Esophagus muscularis mucosa (tissue), 4 donors: ENCODE measurements around the gene GRK3. TPM values are rescaled to one million over a fixed set of nuclear protein-coding genes. Genes with fewer than 3 reads are reported as not detected.
"Not testable (repeated sequence)": the region's sequence is repeated elsewhere in the genome, so short reads cannot be mapped to it uniquely, and the experiment has no call there.

Experiments
- DNase-seq: peaks from one replicate; pipeline ENCODE4 v3.0.0-alpha.2; 2017; ENCODE audit errors: extremely low spot score
- H3K27ac ChIP-seq, 4 donors: fragments of 200-600 bp; sonication (generic); replicated peaks in 1 of 4; 1 replicate in 3 of 4; 2 replicates in 1 of 4; pipeline ENCODE4 v1.5.1; 2016 to 2019; ENCODE audit warnings: mild to moderate bottlenecking in 1 of 4
- H3K27me3 ChIP-seq, 4 donors: fragments of 200-600 bp; sonication (generic); one replicate each; pipeline versions ENCODE4 v1.5.1 to v1.6.0; 2016 to 2019
- H3K36me3 ChIP-seq, 4 donors: fragments of 200-600 bp; sonication (generic); one replicate each; pipeline ENCODE4 v1.5.1; 2016 to 2019
- H3K4me1 ChIP-seq, 4 donors: fragments of 200-600 bp; sonication (generic); one replicate each; pipeline ENCODE4 v1.5.1; 2016 to 2019
- H3K4me3 ChIP-seq, 4 donors: fragments of 200-600 bp; sonication (generic); 1 replicate in 2 of 4; 2 replicates in 2 of 4; pipeline ENCODE4 v1.5.1; 2016 to 2019; ENCODE audit warnings: mild to moderate bottlenecking in 4 of 4, moderate library complexity in 1 of 4
- H3K9me3 ChIP-seq, 4 donors: fragments of 200-600 bp; sonication (generic); 1 replicate in 3 of 4; 2 replicates in 1 of 4; pipeline ENCODE4 v1.5.1; 2016 to 2019
- CTCF ChIP-seq, 3 experiments: fragments of 200-600 bp in 2 of 3; fragments of 450-650 bp in 1 of 3; sonication (generic) in 2 of 3; IDR thresholded peaks; one replicate each; pipeline ENCODE4 v1.5.1; 2017 to 2019; ENCODE audit warnings: antibody characterized with exemption in 3 of 3, mild to moderate bottlenecking in 2 of 3, moderate library complexity in 1 of 3
- EP300 ChIP-seq: sonication (generic); formaldehyde crosslinking; IDR thresholded peaks from one replicate; pipeline ENCODE4 v1.6.1; 2017; ENCODE audit warnings: antibody characterized with exemption
- POLR2A ChIP-seq: fragments of 450-650 bp; IDR thresholded peaks from one replicate; pipeline ENCODE4 v1.6.1; 2017; ENCODE audit warnings: antibody characterized with exemption, moderate library complexity, mild to moderate bottlenecking, low read depth
- POLR2AphosphoS5 ChIP-seq, 2 donors: sonication (generic); formaldehyde crosslinking; IDR thresholded peaks; one replicate each; pipeline ENCODE4 v1.6.1; 2017; ENCODE audit warnings: antibody characterized with exemption in 2 of 2
- WGBS: methylation state at CpG from one replicate; pipeline ENCODE4 v1.1.5; 2018; 5-methylcytosine and 5-hydroxymethylcytosine counted together
- intact Hi-C: fragments of 100-400 bp; cut with DNase I; formaldehyde crosslinking; loops from one replicate; pipeline ENCODE4 v1.15.1; 2023
- total RNA-seq, 4 donors: library from RNA; depleted of rRNA; stranded (reverse); fragments of >200 nt; gene quantifications; one replicate each; pipeline versions ENCODE4 v1.1.0 to v1.2.1, GENCODE V29; 2016

GRK3 gene
- total RNA-seq, 4 donors from 2014 or later = 2.5 to 5.8 (median 4.6) TPM

- H3K4me1 ChIP-seq = no peaks in the 10 kb centered on the region
- no peak overlapping the region for H3K27ac ChIP-seq
- TF ChIP-seq EP300 (no peak), POLR2A (no peak), POLR2AphosphoS5 (IDR thresholded peaks at IDR 0.05) (no peak), CTCF (IDR thresholded peaks at IDR 0.05) (no peak)
- 100% methylated on average over 1 of the region's 1 CpG for WGBS
- no peak overlapping the region for H3K4me3 ChIP-seq
- H3K36me3 ChIP-seq = no peaks in the 10 kb centered on the region
- DNase-seq = no peak
- intact Hi-C loops = no loop called here
- no peaks in the 10 kb centered on the region for H3K9me3 ChIP-seq
- no peaks in the 10 kb centered on the region for H3K27me3 ChIP-seq
Observed at GRCh38 chr22:25598609-25599008, 34.1 kb downstream of the GRK3 start.

GRCh38 chr22:25602445-25602844, 38.0 kb downstream of the GRK3 start:
- no peaks in the 10 kb centered on the region for H3K36me3 ChIP-seq
- no peak overlapping the region for H3K4me3 ChIP-seq
- 86% methylated on average over 2 of the region's 2 CpGs for WGBS
- intact Hi-C loops = no loop called here
- TF ChIP-seq POLR2AphosphoS5 (IDR thresholded peaks at IDR 0.05) (no peak), CTCF (IDR thresholded peaks at IDR 0.05) (no peak), EP300 (no peak), POLR2A (no peak)
- DNase-seq = no peak
- no peaks in the 10 kb centered on the region for H3K9me3 ChIP-seq
- H3K27me3 ChIP-seq = no peaks in the 10 kb centered on the region
- no peaks in the 10 kb centered on the region for H3K4me1 ChIP-seq
- no peak overlapping the region for H3K27ac ChIP-seq

GRCh38 chr22:25602916-25603315, 38.4 kb downstream of the GRK3 start:
- Histone ChIP-seq H3K36me3 (no peaks in the 10 kb centered on the region), H3K4me3 (no peak overlapping the region), H3K27me3 (no peaks in the 10 kb centered on the region), H3K4me1 (no peaks in the 10 kb centered on the region), H3K27ac (no peak overlapping the region), H3K9me3 (no peaks in the 10 kb centered on the region)
- 94% methylated on average over 6 of the region's 6 CpGs for WGBS
- intact Hi-C loops = no loop called here
- TF ChIP-seq POLR2AphosphoS5 (IDR thresholded peaks at IDR 0.05) = no peak
- TF ChIP-seq POLR2A = no peak
- no peak for TF ChIP-seq EP300
- TF ChIP-seq CTCF (IDR thresholded peaks at IDR 0.05) = no peak
- DNase-seq = no peak

GRCh38 chr22:25605146-25605545, 40.7 kb downstream of the GRK3 start:
- H3K27me3 ChIP-seq, H3K27ac ChIP-seq, H3K9me3 ChIP-seq, DNase-seq, intact Hi-C loops, H3K36me3 ChIP-seq, H3K4me1 ChIP-seq, H3K4me3 ChIP-seq: not testable (repeated sequence)
- WGBS = 96% methylated on average over 3 of the region's 3 CpGs

GRCh38 chr22:25605565-25605964, 41.1 kb downstream of the GRK3 start:
- intact Hi-C loops, H3K4me3 ChIP-seq, H3K27ac ChIP-seq, DNase-seq, H3K36me3 ChIP-seq, H3K4me1 ChIP-seq, H3K9me3 ChIP-seq, H3K27me3 ChIP-seq: not testable (repeated sequence)
- 92% methylated on average over 5 of the region's 5 CpGs for WGBS

DNA sequence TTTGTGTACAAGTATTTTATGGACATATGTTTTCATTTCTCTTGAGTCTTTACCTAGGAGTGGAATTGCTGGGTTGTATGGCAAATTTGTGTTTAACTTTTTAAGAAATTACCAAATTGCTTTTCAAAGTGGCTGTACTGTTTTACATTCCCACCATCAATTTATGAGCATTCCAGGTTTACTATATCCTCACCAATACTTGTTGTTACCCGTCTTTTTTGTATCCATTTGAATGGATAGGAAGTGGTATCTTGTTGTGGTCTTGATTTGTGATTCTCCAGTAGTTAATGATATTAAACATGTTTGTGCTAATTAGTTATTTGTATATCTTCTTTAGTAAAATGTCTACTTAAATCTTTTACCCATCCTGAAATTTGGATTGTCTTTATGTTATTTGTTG, 46.8 kb downstream of the GRK3 start:
- H3K4me3 ChIP-seq, intact Hi-C loops, H3K36me3 ChIP-seq, DNase-seq, H3K27me3 ChIP-seq, H3K9me3 ChIP-seq, H3K27ac ChIP-seq, H3K4me1 ChIP-seq: not testable (repeated sequence)
- WGBS = 100% methylated on average over 1 of the region's 1 CpG

DNA sequence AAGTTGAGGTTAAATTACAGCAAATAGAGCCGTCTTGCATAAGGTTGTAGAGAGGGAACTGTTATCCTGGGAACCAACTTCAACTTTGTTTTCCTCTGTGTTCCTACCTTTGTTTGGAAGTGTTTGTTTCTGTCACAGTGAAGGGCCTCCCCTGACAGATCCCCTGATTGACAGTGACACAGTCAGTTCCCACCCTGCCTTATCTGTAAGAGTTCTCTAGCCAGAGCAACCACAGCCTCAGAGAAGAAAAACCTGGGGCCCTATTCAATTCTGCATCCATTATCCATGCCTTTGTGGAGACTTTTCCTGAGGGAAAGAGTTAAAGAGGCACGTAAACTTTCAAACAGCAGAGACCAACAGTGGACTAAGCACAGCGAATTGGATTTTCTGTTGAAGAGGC, 48.7 kb downstream of the GRK3 start:
- 86% methylated on average over 1 of the region's 3 CpGs for WGBS
- H3K4me1 ChIP-seq, H3K9me3 ChIP-seq, H3K4me3 ChIP-seq, intact Hi-C loops, H3K27ac ChIP-seq, DNase-seq, H3K27me3 ChIP-seq, H3K36me3 ChIP-seq: not testable (repeated sequence)

GRCh38 chr22:25613558-25613957, 49.1 kb downstream of the GRK3 start:
- H3K27ac ChIP-seq, intact Hi-C loops, H3K9me3 ChIP-seq, H3K4me3 ChIP-seq, H3K4me1 ChIP-seq, DNase-seq, H3K36me3 ChIP-seq, H3K27me3 ChIP-seq: not testable (repeated sequence)
- 94% methylated on average over 3 of the region's 4 CpGs for WGBS

- H3K27me3 ChIP-seq, H3K36me3 ChIP-seq, H3K4me3 ChIP-seq, intact Hi-C loops, H3K27ac ChIP-seq, H3K9me3 ChIP-seq, H3K4me1 ChIP-seq, DNase-seq: not testable (repeated sequence)
- WGBS = 85% methylated on average over 3 of the region's 3 CpGs
Observed at GRCh38 chr22:25614791-25615190, 50.3 kb downstream of the GRK3 start.
